H1 (cell line): ENCODE measurements around the gene FBXO28.
A peak's percentile ranks its signal among the peaks of the same experiment; 100 is the strongest.

Experiments used
- CTCF ChIP-seq, 3 experiments: IDR thresholded peaks; 1 replicate in 2 of 3; 2 replicates in 1 of 3; pipeline versions ENCODE4 v1.5.1 to v1.6.1; 2011; ENCODE audit warnings: low read length in 3 of 3, mild to moderate bottlenecking in 3 of 3, inconsistent platforms in 2 of 3, low read depth in 1 of 3, moderate library complexity in 1 of 3; ENCODE audit not compliant: insufficient read depth in 1 of 3; ENCODE audit errors: control extremely low read depth in 1 of 3
- POLR2A ChIP-seq, 2 experiments: IDR thresholded peaks; 1 replicate in 1 of 2; 2 replicates in 1 of 2; pipeline ENCODE4 v1.6.1; 2011; ENCODE audit warnings: low read depth in 2 of 2, low read length in 2 of 2, mild to moderate bottlenecking in 2 of 2; ENCODE audit errors: control extremely low read depth in 1 of 2
- RFX5 ChIP-seq: IDR thresholded peaks from 2 replicates; pipeline ENCODE4 v1.6.1; 2011; ENCODE audit warnings: low read depth, low read length, improper control_type of control experiment, borderline replicate concordance
- RNF2 ChIP-seq: fragments of 200-900, 300-1000 bp; sonication (generic); IDR thresholded peaks from 2 replicates; pipeline ENCODE4 v1.7.1; 2016; ENCODE audit warnings: borderline replicate concordance, low read depth, mild to moderate bottlenecking, antibody characterized with exemption, low read length; ENCODE audit not compliant: poor library complexity, severe bottlenecking; ENCODE audit errors: missing control alignments

- peak; percentile 35 to 69 (median 67) for TF ChIP-seq CTCF (IDR thresholded peaks at IDR 0.05; ENCODE audit: control extremely low read depth in 1 of 3, insufficient read depth in 1 of 3, low read depth in 1 of 3, low read length in 3 of 3)
- no peak for TF ChIP-seq RNF2
- TF ChIP-seq POLR2A (IDR thresholded peaks at IDR 0.05; ENCODE audit: control extremely low read depth in 1 of 2, low read depth in 2 of 2, low read length in 2 of 2): 0 out of 3 replicates have a peak, but pooled peaks of 1 of the 2 experiments have one; percentile 25
- no peak for TF ChIP-seq RFX5
These were observed 7.2 kb upstream of the FBXO28 start for GRCh38 chr1:224106568-224107281.
